ENCODE results near the gene CACNA1S.

The CACNA1S gene

DNA sequence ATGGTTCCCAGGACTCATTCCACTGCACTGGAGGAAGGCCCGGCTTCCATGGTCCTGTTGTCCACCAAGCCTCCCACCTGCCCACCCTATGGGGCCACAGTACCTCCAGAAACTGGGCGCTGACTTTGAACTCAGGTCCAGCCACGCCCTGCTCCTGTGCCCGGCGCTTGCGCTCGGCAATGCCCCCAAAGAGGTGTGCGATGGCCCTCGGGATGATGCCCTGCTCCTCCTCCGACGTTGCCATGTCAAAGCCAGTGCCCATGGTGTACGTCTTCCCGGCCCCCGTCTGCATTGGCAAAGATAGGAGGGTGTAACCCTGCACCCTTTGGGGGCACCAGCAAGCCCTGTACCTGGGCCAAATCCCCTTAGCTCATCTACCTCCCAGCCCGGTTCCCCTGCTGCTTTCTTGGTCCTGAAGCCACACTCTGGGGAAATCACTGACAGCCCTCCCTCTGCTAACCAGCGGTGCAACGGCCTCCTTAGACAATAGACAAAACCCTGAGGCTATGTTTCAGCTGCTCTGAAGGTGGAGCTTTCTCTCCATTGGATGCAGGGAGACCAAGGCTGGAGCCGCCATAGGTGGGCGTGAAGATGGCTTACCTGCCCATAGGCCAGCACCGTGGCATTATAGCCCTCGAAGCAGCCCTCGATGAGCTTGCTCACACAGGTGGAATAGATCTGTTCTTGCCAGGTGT lies 103.4 kb downstream of the CACNA1S start:
- no peak for TF ChIP-seq TAF1 (IDR thresholded peaks at IDR 0.05; ENCODE audit: low read depth)
- no peak for TF ChIP-seq EP300 (IDR thresholded peaks at IDR 0.05; ENCODE audit: borderline replicate concordance)
- TF ChIP-seq, protein P1, sequence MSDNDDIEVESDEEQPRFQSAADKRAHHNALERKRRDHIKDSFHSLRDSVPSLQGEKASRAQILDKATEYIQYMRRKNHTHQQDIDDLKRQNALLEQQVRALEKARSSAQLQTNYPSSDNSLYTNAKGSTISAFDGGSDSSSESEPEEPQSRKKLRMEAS (IDR thresholded peaks at IDR 0.05) = no peak
- no peak for TF ChIP-seq CREB1 (IDR thresholded peaks at IDR 0.05; ENCODE audit: low read depth)
- no peak for TF ChIP-seq RAD21 (IDR thresholded peaks at IDR 0.05; ENCODE audit: low read depth)
- no peak for TF ChIP-seq TCF12 (IDR thresholded peaks at IDR 0.05; ENCODE audit: low read depth)
- TF ChIP-seq, protein P2, sequence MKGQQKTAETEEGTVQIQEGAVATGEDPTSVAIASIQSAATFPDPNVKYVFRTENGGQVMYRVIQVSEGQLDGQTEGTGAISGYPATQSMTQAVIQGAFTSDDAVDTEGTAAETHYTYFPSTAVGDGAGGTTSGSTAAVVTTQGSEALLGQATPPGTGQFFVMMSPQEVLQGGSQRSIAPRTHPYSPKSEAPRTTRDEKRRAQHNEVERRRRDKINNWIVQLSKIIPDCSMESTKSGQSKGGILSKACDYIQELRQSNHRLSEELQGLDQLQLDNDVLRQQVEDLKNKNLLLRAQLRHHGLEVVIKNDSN (IDR thresholded peaks at IDR 0.05) = no peak
- no peak for TF ChIP-seq ZBTB7A (IDR thresholded peaks at IDR 0.05; ENCODE audit: low read depth)
- TF ChIP-seq TEAD4 (IDR thresholded peaks at IDR 0.05) = no peak
- no peak for TF ChIP-seq CEBPB (IDR thresholded peaks at IDR 0.05)
- TF ChIP-seq FOXM1 (IDR thresholded peaks at IDR 0.05; ENCODE audit: borderline replicate concordance, low read depth) = no peak
- no peak for TF ChIP-seq YY1 (IDR thresholded peaks at IDR 0.05; ENCODE audit: low read depth)
- TF ChIP-seq EGR1 (IDR thresholded peaks at IDR 0.05) = no peak
- no peak for TF ChIP-seq NFIC (IDR thresholded peaks at IDR 0.05)
- TF ChIP-seq, protein P3, sequence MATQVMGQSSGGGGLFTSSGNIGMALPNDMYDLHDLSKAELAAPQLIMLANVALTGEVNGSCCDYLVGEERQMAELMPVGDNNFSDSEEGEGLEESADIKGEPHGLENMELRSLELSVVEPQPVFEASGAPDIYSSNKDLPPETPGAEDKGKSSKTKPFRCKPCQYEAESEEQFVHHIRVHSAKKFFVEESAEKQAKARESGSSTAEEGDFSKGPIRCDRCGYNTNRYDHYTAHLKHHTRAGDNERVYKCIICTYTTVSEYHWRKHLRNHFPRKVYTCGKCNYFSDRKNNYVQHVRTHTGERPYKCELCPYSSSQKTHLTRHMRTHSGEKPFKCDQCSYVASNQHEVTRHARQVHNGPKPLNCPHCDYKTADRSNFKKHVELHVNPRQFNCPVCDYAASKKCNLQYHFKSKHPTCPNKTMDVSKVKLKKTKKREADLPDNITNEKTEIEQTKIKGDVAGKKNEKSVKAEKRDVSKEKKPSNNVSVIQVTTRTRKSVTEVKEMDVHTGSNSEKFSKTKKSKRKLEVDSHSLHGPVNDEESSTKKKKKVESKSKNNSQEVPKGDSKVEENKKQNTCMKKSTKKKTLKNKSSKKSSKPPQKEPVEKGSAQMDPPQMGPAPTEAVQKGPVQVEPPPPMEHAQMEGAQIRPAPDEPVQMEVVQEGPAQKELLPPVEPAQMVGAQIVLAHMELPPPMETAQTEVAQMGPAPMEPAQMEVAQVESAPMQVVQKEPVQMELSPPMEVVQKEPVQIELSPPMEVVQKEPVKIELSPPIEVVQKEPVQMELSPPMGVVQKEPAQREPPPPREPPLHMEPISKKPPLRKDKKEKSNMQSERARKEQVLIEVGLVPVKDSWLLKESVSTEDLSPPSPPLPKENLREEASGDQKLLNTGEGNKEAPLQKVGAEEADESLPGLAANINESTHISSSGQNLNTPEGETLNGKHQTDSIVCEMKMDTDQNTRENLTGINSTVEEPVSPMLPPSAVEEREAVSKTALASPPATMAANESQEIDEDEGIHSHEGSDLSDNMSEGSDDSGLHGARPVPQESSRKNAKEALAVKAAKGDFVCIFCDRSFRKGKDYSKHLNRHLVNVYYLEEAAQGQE (IDR thresholded peaks at IDR 0.05; ENCODE audit: low read depth) = no peak

DNA sequence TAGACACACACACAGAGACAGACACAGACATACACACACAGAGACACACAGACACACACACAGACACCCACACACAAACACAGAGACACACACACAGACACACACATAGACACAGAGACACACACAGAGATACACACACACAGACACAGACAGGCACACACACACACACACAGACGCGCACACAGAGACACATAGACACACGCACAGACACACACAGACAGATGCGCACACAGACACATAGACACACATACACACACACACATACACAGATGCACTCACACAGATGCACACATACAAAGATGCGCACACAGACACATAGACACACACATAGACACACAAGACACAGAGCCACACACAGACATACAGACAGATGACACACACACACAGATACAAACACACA lies 104.7 kb downstream of the CACNA1S start:
- TF ChIP-seq YY1 (IDR thresholded peaks at IDR 0.05; ENCODE audit: low read depth) = no peak
- no peak for TF ChIP-seq TEAD4 (IDR thresholded peaks at IDR 0.05)
- TF ChIP-seq, protein P2 (IDR thresholded peaks at IDR 0.05) = no peak
- no peak for TF ChIP-seq ZBTB7A (IDR thresholded peaks at IDR 0.05; ENCODE audit: low read depth)
- no peak for TF ChIP-seq RAD21 (IDR thresholded peaks at IDR 0.05; ENCODE audit: low read depth)
- TF ChIP-seq EGR1 (IDR thresholded peaks at IDR 0.05) = no peak
- TF ChIP-seq EP300 (IDR thresholded peaks at IDR 0.05; ENCODE audit: borderline replicate concordance) = no peak
- TF ChIP-seq FOXM1 (IDR thresholded peaks at IDR 0.05; ENCODE audit: borderline replicate concordance, low read depth) = no peak
- TF ChIP-seq TCF12 (IDR thresholded peaks at IDR 0.05; ENCODE audit: low read depth) = no peak
- no peak for TF ChIP-seq CEBPB (IDR thresholded peaks at IDR 0.05)
- TF ChIP-seq TAF1 (IDR thresholded peaks at IDR 0.05; ENCODE audit: low read depth) = no peak
- TF ChIP-seq CREB1 (IDR thresholded peaks at IDR 0.05; ENCODE audit: low read depth) = no peak

DNA sequence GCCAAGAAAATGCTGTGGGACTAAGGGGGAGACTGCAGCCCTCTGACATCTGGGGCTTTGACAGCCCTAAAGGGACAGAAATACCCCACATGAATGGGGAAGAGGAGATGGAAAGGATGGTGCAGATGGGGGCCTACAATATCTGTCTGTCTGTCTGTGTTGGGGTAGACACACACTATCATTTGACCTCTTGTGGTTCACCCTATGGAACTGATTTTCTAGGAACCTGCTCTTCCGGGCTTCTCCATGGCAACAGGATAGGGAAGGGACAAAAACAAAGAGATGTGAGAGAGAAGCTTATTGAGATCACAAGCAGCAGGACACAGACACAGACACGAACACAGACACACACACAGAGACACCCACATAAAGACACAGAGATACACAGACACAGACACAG lies 105.8 kb downstream of the CACNA1S start:
- TF ChIP-seq CREB1 (IDR thresholded peaks at IDR 0.05; ENCODE audit: low read depth) = no peak
- TF ChIP-seq, protein P3 (IDR thresholded peaks at IDR 0.05; ENCODE audit: low read depth) = no peak
- TF ChIP-seq EGR1 (IDR thresholded peaks at IDR 0.05) = no peak
- no peak for TF ChIP-seq ZBTB7A (IDR thresholded peaks at IDR 0.05; ENCODE audit: low read depth)
- TF ChIP-seq TAF1 (IDR thresholded peaks at IDR 0.05; ENCODE audit: low read depth) = no peak
- TF ChIP-seq EP300 (IDR thresholded peaks at IDR 0.05; ENCODE audit: borderline replicate concordance) = no peak
- TF ChIP-seq, protein P1 (IDR thresholded peaks at IDR 0.05) = no peak
- no peak for TF ChIP-seq CEBPB (IDR thresholded peaks at IDR 0.05)
- TF ChIP-seq NFIC (IDR thresholded peaks at IDR 0.05) = no peak
- TF ChIP-seq TCF12 (IDR thresholded peaks at IDR 0.05; ENCODE audit: low read depth) = no peak
- no peak for TF ChIP-seq FOXM1 (IDR thresholded peaks at IDR 0.05; ENCODE audit: borderline replicate concordance, low read depth)
- TF ChIP-seq, protein P2 (IDR thresholded peaks at IDR 0.05) = no peak
- no peak for TF ChIP-seq YY1 (IDR thresholded peaks at IDR 0.05; ENCODE audit: low read depth)
- no peak for TF ChIP-seq TEAD4 (IDR thresholded peaks at IDR 0.05)
- no peak for TF ChIP-seq RAD21 (IDR thresholded peaks at IDR 0.05; ENCODE audit: low read depth)

DNA sequence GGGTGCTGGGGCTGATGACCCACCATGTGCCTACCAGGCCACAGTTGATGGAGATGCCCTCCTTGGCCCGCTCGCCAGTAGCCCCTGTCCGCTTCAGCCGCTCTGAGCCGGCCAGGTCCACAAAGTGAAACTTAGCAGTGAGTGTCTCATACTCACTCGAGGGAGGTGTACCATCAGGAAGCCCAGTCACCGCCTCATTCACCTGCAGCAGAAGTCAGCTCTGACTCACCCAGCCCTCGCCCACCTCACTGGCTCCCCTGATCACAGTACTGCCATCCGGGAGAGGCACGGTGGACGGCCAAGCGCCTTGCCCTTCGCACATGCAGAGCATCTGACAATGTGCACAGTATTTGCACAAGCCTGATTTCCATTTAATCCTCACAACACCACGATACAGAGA lies 107.5 kb downstream of the CACNA1S start:
- TF ChIP-seq YY1 (IDR thresholded peaks at IDR 0.05; ENCODE audit: low read depth) (no peak), TEAD4 (IDR thresholded peaks at IDR 0.05) (no peak), EP300 (IDR thresholded peaks at IDR 0.05; ENCODE audit: borderline replicate concordance) (no peak), NFIC (IDR thresholded peaks at IDR 0.05) (no peak), EGR1 (IDR thresholded peaks at IDR 0.05) (no peak), FOXM1 (IDR thresholded peaks at IDR 0.05; ENCODE audit: borderline replicate concordance, low read depth) (no peak), TCF12 (IDR thresholded peaks at IDR 0.05; ENCODE audit: low read depth) (no peak), RAD21 (IDR thresholded peaks at IDR 0.05; ENCODE audit: low read depth) (no peak), ZBTB7A (IDR thresholded peaks at IDR 0.05; ENCODE audit: low read depth) (no peak)
- TF ChIP-seq, protein P2 (IDR thresholded peaks at IDR 0.05) = no peak
- TF ChIP-seq, protein P1 (IDR thresholded peaks at IDR 0.05) = no peak
- TF ChIP-seq, protein P3 (IDR thresholded peaks at IDR 0.05; ENCODE audit: low read depth) = no peak
